ENCODE results near the gene SLX9. TPM values are rescaled to one million over a fixed set of nuclear protein-coding genes. Genes with fewer than 3 reads are reported as not detected.

The SLX9 gene
- polyA plus RNA-seq, 1 donor from 2014 or later, result 15.4 TPM

DNA sequence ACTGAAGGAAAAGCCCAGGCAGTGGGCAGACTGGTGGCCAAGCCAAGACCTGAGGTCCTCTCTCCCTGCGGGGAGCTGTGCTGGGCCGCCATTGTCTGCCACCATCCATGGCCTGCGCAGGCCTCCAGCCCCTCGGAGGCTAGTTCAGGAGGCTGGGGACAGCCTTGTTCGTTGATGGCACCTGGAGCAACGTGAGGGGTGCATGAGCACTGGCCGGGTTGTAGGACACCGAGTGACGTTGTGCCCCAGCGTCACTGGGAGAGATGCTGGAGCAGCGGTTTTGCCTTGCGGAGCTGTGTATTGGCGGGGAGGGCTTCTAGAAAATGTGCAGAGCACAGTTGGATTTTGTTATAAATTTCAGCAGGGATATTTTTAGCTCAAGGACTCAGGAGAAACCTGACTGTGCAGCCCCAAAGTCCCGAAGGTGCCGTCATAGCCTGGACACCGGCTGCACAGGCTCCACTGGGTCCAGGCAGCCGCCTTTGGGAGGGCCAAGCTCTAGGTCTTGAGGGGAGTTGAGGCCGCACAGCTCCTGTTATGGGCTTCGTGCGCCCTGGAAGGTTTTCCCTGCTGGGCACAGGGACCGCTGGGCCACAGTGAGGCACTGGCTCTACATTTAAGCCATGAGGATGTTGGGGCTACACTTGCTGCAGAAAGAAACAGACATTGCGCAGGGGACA is 86.4 kb downstream of the SLX9 start:
- Histone ChIP-seq H3K9me2 (ENCODE audit: insufficient read depth, low read length) (no peaks in the 10 kb centered on the region), H3K27ac (ENCODE audit: low read length) (no peak overlapping the region), H2AFZ (ENCODE audit: low read depth, low read length) (no peak overlapping the region), H3K9me3 (ENCODE audit: low read length) (no peaks in the 10 kb centered on the region), H3K9ac (ENCODE audit: low read length) (no peak overlapping the region), H4K20me1 (ENCODE audit: insufficient read depth) (no peaks in the 10 kb centered on the region), H3K79me2 (replicated peaks; ENCODE audit: insufficient read depth, low read length) (no peaks in the 10 kb centered on the region), H3K36me3 (ENCODE audit: insufficient read depth, low read length) (no peaks in the 10 kb centered on the region), H3F3A (ENCODE audit: insufficient read depth, low read length, poor library complexity, severe bottlenecking) (no peaks in the 10 kb centered on the region), H3K4me2 (ENCODE audit: low read length) (no peak overlapping the region), H3K4me3 (ENCODE audit: low read length) (no peak overlapping the region), H3K27me3 (ENCODE audit: insufficient read depth, low read depth, low read length) (no peaks in the 10 kb centered on the region)
- TF ChIP-seq, protein P1, sequence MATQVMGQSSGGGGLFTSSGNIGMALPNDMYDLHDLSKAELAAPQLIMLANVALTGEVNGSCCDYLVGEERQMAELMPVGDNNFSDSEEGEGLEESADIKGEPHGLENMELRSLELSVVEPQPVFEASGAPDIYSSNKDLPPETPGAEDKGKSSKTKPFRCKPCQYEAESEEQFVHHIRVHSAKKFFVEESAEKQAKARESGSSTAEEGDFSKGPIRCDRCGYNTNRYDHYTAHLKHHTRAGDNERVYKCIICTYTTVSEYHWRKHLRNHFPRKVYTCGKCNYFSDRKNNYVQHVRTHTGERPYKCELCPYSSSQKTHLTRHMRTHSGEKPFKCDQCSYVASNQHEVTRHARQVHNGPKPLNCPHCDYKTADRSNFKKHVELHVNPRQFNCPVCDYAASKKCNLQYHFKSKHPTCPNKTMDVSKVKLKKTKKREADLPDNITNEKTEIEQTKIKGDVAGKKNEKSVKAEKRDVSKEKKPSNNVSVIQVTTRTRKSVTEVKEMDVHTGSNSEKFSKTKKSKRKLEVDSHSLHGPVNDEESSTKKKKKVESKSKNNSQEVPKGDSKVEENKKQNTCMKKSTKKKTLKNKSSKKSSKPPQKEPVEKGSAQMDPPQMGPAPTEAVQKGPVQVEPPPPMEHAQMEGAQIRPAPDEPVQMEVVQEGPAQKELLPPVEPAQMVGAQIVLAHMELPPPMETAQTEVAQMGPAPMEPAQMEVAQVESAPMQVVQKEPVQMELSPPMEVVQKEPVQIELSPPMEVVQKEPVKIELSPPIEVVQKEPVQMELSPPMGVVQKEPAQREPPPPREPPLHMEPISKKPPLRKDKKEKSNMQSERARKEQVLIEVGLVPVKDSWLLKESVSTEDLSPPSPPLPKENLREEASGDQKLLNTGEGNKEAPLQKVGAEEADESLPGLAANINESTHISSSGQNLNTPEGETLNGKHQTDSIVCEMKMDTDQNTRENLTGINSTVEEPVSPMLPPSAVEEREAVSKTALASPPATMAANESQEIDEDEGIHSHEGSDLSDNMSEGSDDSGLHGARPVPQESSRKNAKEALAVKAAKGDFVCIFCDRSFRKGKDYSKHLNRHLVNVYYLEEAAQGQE (IDR thresholded peaks at IDR 0.05; ENCODE audit: borderline replicate concordance), result no peak
- TF ChIP-seq, protein P2, sequence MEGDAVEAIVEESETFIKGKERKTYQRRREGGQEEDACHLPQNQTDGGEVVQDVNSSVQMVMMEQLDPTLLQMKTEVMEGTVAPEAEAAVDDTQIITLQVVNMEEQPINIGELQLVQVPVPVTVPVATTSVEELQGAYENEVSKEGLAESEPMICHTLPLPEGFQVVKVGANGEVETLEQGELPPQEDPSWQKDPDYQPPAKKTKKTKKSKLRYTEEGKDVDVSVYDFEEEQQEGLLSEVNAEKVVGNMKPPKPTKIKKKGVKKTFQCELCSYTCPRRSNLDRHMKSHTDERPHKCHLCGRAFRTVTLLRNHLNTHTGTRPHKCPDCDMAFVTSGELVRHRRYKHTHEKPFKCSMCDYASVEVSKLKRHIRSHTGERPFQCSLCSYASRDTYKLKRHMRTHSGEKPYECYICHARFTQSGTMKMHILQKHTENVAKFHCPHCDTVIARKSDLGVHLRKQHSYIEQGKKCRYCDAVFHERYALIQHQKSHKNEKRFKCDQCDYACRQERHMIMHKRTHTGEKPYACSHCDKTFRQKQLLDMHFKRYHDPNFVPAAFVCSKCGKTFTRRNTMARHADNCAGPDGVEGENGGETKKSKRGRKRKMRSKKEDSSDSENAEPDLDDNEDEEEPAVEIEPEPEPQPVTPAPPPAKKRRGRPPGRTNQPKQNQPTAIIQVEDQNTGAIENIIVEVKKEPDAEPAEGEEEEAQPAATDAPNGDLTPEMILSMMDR (IDR thresholded peaks at IDR 0.05; ENCODE audit: poor library complexity, severe bottlenecking), result no peak
- TF ChIP-seq EP300 (conservative IDR thresholded peaks at IDR 0.05; ENCODE audit: poor library complexity, severe bottlenecking) (no peak), SMC3 (conservative IDR thresholded peaks at IDR 0.05; ENCODE audit: poor library complexity) (no peak), MXI1 (conservative IDR thresholded peaks at IDR 0.05; ENCODE audit: poor library complexity, severe bottlenecking) (no peak), EZH2 (IDR thresholded peaks at IDR 0.05; ENCODE audit: borderline replicate concordance, insufficient read depth, low read length, poor library complexity, severe bottlenecking) (no peak), RAD21 (conservative IDR thresholded peaks at IDR 0.05) (no peak), POLR2AphosphoS5 (IDR thresholded peaks at IDR 0.05) (no peak), TAF1 (IDR thresholded peaks at IDR 0.05; ENCODE audit: low read depth) (no peak)

Other genes with a start within 250 kb of the SLX9 start
- gene KRTAP10-12, start 242.9 kb upstream of the SLX9 start, polyA plus RNA-seq, result not detected in 2 replicates
- 0.19 TPM in 1 of 2 replicates, not detected in the other for gene TSPEAR, start 228.5 kb upstream of the SLX9 start, polyA plus RNA-seq
- gene UBE2G2, start 138.2 kb upstream of the SLX9 start, polyA plus RNA-seq, result 116 and 127 TPM in 2 replicates
- gene SUMO3, start 122.0 kb upstream of the SLX9 start, polyA plus RNA-seq, result 113 TPM in 2 replicates
- 152 and 170 TPM in 2 replicates for gene PTTG1IP, start 66.3 kb upstream of the SLX9 start, polyA plus RNA-seq
- gene ITGB2, start 19.1 kb upstream of the SLX9 start, polyA plus RNA-seq, result not detected in 2 replicates
- 8.9 and 12.0 TPM in 2 replicates for gene ADARB1, start 134.6 kb downstream of the SLX9 start, polyA plus RNA-seq